ENCODE measurements around the gene SUN3.
A peak's percentile ranks its signal among the peaks of the same experiment; 100 is the strongest.

SUN3 gene, protein sequence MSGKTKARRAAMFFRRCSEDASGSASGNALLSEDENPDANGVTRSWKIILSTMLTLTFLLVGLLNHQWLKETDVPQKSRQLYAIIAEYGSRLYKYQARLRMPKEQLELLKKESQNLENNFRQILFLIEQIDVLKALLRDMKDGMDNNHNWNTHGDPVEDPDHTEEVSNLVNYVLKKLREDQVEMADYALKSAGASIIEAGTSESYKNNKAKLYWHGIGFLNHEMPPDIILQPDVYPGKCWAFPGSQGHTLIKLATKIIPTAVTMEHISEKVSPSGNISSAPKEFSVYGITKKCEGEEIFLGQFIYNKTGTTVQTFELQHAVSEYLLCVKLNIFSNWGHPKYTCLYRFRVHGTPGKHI

DNA sequence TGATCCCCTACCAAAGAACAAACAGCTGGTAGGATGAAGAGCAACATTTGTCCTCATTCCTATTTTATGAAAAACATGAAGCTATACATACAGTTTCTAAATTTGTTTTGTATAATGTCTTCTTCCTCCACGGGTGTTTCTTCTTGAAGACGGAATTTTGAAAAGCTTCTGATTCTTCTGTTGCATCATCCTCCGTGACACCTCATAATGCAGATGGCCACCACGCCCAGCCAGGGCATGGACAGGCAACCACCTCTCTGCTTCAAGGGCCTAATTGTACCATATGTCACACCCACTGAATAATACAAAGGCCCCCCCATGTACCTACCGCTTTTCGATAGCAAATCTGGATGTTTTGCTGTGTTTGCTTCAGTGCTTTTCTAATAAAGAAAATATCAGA lies at the start of gene SUN3:
Gene SUN3 (minus strand): TSS at position 170 of the 400 bp plus-strand sequence. CDS start 169 bp downstream, at position 1.
- no peak for DNase-seq

DNA sequence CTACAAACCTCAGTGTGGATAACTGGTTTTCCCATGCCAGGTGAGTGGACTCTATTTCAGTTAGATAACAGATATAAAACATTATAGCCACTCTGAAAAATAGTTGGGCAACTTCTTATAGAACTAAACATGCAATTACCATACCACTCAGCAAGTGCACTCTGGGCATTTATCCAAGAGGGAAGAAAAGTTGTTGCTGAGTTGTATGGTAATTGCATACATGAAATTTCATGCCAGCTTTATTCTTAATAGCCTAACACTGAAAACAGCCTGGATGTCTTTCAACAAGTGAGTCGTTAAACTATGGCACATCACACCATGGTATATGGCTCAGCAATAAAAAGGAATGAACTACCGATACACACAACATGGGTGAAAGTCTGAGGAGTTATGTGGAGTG lies 49.6 kb upstream of the SUN3 start:
- DNase-seq: no peak

DNA sequence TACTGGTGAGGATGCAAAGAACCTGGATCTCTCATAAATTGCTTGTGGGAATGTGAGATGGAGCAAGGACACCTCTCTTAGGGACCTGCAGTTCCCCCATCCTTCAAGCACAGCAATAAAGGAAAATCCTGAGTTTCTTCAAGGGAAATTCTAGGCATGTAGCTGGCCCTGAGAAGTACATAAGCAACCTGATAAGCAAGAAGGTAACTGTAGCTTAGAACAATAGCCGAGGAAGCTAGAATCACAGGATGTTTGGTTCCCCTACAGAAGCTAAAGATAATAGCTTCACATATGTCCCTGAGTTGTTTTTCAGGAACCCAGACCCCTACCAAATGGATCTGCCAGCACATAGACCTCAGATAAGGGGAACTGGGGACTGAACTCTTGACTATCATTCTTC lies 48.5 kb upstream of the SUN3 start:
- no peak for DNase-seq

DNA sequence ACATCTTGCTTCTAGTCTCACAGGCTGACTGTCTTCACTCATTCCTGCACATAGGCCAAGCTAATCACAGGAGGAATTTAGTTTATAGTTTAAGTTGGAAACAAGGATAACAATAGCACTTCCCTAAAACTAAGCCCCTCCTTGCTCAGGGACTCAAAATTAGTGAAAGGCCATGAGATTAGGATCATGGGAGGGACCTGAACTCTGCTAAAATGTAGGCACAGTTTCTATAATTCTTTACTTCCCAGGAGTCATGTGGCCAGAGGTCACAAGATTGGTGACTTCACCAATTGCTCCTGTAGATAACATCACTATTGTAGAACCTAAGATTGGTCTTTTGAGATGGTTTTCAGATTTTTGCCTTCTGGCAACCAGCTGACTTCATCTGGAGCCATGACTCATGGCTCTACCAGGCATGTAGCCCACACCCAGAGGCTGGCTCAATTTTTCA lies 45.3 kb upstream of the SUN3 start:
- DNase-seq: no peak

DNA sequence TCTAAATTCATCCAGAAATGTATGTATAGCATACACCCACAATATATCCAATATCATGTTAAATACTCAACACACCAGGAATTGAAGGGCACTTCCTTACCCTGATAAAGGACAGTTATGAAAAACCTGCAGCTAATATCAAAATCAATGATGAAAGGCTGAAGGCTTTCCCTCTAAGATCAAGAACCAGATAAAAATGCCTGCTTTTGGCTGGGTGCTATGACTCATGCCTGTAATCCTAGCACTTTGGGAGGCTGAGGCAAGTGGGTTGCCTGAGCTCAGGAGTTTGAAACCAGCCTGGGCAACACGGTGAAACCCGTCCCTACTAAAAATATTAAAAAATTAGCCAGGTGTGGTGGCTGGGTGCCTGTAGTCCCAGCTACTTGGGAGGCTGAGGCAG lies 38.6 kb upstream of the SUN3 start:
- no peak for DNase-seq

DNA sequence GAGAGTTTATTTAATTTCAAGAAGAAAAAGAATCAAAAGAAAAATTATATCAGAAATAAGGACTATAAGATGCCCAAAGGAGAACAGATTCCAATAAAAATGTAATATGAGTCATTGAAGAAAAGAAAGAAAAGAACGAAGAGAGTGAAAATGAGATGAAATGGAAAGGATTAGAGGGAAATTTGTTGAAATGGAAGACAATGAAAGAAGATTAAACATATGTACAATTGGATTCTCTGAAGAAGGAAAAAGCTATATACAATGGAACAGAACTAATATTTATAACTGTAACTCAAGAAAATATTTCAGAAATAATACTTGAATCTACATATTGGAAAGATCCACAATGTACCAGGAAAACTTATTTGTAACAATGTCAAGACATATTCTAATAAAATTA lies 35.1 kb upstream of the SUN3 start:
- DNase-seq: no peak

DNA sequence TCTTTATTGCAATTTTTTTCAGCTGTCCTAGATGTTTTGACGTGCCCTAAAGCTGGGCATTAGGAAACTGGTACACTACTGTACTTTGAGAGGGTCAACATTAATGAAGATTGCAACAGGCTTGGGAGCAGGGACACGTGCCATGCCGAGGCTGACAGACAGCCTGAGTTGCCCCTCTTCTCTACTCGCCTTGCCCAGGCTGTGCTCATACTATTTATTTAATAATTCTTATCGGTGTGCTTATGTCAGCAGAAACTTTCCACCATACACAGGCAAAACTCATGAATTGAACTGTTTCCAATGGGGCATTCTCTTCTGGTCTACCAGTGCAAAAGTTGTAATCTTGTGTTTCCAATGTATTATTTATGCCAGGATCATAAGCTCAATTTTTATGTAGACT lies 30.8 kb upstream of the SUN3 start:
- no peak for DNase-seq

DNA sequence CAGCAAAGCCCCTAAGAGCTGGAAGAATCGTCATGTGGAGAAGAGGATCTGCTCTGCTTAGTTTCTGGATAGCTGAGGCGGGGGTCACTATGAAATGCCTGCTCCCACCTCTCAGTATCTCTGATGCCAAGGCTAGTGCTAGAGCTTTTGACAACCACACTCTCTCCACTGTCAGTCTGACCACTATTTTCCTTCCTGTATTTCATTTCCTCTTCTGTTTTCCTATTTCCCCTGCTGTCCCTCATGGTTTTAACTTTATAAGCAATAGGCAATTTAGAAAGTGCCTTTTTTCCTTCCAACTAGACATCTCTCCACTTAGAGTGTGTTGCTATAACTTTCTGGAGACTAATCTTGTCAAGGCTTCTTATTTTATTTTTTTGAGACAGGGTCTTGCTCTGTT lies 30.1 kb upstream of the SUN3 start:
- no peak for DNase-seq

DNA sequence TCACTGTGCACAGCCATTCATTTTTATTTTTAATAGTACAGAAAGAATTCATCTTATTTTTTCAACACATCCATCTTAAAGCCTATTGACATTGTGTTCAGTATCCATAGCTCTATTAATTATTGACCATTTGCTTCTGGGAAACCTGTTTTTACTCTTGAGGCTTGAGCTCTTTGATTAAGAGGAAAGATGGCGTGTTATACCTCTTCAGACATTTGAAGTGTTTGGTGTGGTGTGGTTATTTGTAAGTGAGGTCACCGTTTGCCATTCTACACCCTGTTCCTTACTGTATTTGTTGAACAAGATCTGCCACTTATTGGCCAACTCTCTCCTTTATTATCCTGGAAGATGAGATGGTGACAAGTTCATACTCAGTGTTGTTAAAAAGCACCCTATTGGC lies 24.8 kb upstream of the SUN3 start:
- no peak for DNase-seq

DNA sequence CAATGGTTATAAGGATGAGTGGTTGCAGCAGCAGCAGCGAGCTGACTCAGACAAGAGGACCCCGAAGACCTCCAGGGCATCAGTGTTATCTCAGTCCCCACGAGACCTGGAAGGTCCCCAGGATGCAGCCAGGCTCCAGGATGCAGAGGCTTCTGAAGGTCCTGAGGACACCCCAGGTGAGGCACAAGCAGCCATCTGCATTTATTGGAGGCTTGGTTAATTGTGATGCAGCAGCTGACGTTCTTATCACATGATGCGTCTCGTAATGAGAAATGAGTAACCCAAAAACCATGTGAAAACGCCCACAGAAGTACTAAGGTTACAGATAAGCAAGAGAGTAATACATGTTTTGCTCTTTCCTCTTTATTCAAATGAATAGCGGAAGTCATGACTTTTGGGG lies 23.8 kb upstream of the SUN3 start:
- no peak for DNase-seq

DNA sequence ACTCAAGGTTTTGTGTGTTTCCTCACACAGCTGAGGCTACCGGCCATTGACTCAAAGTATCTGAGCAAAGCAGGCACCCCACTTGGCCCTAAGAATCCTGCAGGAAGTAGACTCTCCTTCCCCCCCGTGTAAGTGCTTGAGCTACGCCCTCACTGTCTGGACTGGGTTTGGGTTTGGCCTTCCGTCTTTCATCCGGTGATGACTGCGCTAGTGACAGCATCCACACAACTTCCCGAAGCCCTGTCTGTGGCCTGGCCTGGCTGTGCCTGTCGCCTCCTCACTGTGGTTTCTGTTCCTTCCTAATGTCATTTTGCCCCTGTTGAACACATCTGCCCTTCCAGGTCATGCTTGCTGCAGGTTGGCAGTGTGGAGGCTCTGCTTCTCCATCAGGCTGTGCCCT lies 20.9 kb upstream of the SUN3 start:
- DNase-seq: no peak

DNA sequence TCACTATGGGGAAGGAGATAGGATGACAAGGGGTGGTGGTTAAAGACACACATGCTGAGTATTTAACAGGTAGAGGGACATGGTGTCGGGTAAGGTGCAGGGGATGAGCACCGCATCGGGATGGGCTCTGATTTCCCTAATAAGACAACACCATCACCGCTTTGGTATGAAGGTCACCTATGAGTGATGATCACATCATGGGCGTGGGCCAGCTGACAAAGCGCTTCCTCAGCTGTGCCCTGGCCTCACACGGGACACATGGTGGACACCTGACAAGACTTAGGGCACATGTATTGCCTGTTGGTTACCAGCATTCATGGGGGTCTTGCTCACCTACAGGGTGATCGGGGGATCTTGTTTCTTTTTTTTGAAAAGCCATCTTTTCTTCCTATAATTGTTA lies 19.2 kb upstream of the SUN3 start:
- no peak for DNase-seq

DNA sequence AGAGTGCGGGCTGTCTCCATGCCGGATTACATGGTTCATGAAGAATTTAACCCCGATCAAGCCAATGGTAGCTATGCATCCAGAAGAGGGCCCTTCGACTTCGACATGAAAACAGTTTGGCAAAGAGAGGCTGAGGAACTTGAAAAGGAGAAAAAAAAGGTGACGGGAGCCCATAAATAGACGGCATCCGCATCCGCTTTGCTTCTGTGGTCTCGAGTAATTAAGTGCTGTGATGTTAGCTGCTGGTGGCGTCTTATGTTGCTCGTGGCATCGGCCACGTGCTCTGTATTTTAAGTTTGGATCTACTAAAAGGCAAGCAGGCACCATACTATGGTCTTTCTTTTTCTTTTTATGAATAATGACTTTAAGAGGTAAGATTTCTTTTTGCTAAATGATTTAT lies 17.6 kb upstream of the SUN3 start:
- no peak for DNase-seq

DNA sequence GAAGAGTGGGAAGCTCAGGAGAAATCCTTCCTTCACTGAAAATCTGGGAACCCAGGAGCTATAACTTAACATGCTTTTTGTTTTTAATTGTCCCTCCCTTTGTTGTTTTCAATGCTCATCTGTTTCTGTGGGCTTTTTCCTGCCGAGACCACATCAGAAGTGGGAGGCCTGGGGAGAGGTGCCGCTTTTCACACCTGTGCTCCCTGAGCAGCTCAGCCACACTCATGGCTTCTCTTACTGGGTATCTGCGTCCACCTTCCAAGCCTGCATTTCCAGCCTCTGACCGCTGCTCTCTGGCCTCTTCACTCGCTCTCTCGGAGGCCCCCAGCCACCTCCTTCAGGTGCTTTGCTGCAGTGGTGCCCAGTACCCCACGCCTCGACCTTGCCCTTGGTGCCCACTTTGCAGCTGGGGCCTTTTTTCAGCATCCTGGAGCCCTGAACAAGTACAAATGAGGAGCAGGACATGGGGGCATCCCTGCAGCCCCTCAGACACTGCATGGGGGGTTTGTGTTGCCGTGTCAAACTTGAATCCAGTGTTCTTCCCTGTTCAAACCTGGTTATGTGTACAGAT lies 16.4 kb upstream of the SUN3 start:
- no peak for DNase-seq

DNA sequence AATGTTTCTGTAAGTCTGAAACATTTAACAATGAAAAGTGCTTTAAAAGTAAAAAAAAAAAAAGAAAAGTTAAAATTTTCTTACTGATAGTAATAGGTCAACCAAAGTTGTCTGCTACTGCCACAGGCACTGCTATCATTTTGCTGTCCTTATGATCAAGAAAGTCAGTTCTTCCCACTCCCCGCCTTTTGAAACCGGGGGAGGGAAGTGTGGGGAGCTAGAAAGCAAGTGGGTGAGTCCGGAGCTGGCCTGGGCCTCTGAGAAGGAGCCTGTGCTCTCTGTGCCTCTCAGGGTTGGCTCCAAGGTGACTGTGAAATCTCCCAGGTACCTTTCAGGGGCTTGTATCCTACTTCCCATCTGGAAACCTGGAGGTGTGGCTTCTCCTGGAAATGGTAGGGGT lies 13.7 kb upstream of the SUN3 start:
- DNase-seq: no peak

DNA sequence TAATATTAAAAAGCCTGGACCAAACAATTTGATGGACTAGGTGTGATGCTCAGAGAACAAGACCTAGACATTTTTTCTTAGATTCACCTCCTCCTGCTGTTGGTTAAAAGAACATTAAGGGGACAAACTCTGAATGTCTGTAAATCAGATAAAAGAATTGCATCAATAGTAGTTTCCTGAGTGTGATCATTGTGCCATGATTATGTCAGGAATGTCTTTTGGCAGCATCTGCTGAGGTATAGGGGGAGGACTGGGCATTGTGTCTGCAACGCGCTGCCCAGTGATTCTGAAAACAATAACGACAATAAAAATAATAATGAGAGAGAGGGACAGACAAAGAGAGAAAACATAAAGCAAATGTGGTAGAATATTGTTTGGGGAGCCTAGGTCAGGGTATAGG lies 13.3 kb upstream of the SUN3 start:
- no peak for DNase-seq

DNA sequence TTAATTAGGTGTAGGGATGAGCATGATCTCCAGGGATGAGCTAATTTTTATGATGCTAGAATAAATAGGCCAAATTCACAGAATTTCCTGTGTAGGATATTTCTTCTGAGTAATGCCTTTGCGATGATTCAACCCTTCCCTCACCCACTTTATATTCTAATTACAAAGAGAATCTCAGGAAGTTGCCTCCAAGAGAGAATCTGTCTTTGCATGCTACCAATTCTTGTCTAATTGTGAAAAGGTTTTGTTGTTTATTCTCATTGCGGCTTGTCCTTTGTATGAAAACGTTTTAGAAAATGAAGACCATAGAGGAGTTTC lies 12.7 kb upstream of the SUN3 start:
- DNase-seq: no peak

DNA sequence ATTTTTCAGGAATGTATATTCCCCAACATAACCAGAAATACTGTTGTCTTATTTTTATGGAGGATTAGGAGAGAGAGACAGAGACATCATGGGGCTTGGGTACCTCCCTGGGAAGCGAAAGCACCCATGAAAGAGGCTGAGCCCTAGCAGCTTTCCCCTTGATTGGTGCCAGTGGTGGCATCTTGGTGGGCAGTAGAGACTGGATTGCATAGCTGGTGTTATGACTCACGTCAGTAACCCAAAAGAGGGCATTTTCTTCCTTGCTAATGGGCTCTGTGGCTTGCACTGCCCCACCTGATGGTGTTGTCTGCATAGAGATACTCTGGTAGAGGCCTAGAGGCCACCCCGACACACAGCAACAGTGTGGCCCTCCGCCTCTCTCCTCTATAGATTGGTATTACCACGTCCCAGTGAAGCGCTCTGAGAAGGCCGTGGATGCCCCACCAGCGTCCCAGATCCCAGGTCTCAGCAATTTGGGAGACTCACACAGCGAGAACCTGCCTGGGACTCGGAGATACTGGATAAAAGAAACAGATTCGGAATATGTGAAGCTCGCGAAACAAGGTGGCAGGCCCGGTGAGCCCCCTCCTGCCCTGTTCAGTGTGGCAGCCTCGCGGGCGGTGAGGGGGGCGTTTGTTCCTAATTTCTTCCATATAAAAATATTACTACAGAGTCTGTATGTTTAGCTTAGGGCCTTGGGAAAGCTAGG lies 12.2 kb upstream of the SUN3 start:
- no peak for DNase-seq

DNA sequence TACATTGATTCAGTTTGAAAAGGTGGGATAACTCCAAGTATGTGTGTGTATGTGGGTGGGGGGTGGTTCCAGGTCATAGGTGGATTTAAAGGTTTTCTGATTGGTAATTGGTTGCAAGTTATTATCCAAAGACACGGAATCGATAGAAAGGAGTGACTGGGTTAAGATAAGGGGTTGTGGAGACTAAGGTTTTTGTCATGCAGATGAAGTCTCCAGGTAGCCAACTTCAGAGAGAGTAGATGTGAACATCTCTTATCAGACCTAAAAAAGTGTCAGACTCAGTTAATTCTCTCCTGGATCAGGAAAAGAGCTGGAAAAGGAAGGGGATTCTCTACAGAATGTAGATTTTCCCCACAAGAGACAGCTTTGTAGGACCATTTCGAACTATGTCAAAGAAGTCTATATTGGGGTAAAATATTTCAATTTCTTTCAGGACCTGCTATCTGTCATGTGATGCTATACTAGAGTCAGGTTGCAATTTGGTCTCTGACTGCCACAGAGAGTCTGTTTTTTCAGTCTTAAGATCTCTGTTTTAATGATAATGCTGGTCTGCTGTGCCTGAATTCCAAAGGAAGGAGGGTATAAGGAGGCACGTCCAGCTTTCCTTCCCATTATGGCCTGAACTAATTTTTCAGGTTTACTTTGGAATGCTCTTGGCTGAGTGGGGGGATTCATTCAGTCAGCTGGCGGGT lies 10.1 kb upstream of the SUN3 start:
- no peak for DNase-seq

DNA sequence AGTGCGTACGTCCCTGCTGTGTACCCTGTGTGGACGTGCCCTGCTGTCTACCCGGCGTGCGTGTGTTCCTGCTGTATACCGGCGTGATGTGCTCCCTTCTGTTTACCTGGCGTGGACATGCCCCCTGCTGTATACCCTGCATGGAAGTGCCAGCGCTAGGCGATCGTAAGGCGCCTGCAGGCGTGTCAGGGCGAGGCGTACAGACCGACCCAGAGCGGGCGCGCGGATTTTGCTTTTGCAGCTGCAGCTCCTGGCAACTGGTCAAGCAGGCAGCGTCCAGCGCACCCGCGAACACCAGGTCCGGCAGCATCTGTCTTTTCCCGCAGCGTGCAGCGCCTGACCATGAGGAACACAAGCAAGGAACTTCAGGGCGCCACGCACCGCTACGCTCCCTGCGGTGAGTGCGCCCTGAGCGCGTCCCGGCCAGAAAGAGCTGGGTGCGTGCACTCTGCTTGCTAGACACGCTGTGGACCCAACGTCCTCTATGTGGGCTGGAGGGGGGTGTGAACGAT lies 7.1 kb upstream of the SUN3 start:
- DNase-seq: no peak

DNA sequence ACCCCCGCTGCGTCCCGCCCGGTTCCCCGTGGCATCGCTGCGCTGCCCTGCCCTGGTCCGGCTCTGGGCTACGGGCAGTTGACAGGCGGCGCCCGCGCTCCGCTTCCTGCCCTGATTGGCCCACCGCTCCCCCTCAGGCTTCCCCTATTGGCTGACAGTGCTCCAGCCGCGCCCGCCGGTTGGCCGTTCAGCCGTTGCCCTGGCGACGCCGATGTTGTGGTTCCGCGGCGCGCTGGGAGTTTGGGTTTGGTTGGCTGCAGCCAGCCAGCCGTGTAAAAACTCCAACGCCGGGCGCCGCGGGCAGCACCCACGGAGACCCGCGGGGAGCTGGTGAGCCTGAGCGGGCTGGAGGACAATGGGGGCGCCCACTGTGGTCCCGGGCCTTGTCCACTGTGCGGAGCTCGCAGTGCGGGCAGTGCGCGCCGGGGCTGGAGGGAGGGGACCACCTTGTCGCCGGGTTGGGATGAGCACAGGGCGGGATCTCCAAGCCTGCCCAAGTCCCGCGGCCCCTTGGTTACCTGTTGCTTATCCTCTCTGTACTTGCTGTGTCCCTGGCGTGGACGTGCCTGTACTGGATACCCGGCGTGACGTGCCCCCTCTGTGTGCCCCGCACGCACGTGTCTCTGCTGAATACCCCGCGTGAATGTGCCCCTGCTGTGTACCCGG lies 6.5 kb upstream of the SUN3 start, which contains the start of gene C7orf57:
Gene C7orf57 (plus strand): TSS at position 243 of the 666 bp plus-strand sequence. CDS start 766 bp downstream, outside the sequence.
- DNase-seq: peak; percentile 83

DNA sequence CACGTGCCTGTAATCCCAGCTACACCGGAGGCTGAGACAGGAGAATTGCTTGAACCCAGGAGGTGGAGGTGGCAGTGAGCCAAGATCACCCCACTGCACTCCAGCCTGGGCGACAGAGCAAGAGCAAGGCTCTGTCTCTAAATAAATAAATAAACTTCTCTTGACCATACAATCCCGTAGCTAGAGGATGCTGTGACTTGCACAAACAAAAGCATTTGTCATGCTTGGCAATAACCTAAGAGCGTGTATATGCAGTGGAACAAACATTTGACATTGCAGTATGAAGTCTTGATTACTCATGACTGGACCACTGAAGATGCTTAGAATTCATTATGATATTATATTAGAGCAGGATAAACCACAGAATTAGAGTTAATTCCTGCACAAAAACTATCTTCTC lies 5.0 kb upstream of the SUN3 start:
- no peak for DNase-seq

DNA sequence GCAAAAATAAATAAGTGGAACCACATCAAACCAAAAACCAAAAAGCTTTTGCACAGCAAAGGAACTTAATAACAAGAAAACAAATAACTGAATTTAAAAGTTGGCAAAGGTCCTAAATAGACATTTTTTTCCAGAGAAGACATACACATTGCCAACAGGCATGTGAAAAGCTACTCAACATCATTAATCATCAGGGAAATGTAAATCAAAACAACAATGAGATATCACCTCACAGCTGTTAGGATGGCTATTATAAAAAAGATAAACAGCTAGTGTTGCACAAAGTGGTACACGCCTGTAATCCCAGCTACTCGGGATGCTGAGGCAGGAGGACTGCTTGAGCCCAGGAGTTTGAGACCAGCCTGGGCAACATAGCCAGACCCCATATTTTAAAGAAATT lies 2.2 kb upstream of the SUN3 start:
- DNase-seq: no peak
